ENCODE measurements around the gene RNASEH2C.
"Not testable (repeated sequence)": the region's sequence is repeated elsewhere in the genome, so short reads cannot be mapped to it uniquely, and the experiment has no call there.

Gene RNASEH2C

GRCh38 chr11:65683480-65683879, 37.1 kb downstream of the RNASEH2C start:
- DNase-seq (ENCODE audit: low read depth in 2 of 2): not testable (repeated sequence)

- no peak for DNase-seq (ENCODE audit: low read depth in 2 of 2)
These were observed 40.3 kb downstream of the RNASEH2C start for GRCh38 chr11:65680192-65680743.

- DNase-seq (ENCODE audit: low read depth in 2 of 2): no peak
These were observed 47.6 kb downstream of the RNASEH2C start for GRCh38 chr11:65672982-65673381.

- DNase-seq (ENCODE audit: low read depth in 2 of 2): no peak
These were observed 48.3 kb downstream of the RNASEH2C start for GRCh38 chr11:65672180-65672860.
